DND-41 (cell line): Measurements from ENCODE around the gene KRTAP2-2.

Source experiments
- ATAC-seq: fragments of 200-7000 bp; cut with Tn5 transposase; 3 replicates; pipeline ENCODE4 v1.9.1; 2021; ENCODE audit warnings: low read depth; ENCODE audit not compliant: insufficient read depth
- DNase-seq: peaks from one replicate; pipeline ENCODE4 v3.0.0-alpha.2; 2020
- H2AFZ ChIP-seq: 2 replicates; pipeline ENCODE4 v1.6.0; 2012; ENCODE audit warnings: low read depth, low read length
- H3K27ac ChIP-seq: 2 replicates; pipeline ENCODE4 v1.5.1; 2012; ENCODE audit warnings: low read length, inconsistent platforms
- H3K27me3 ChIP-seq: fragments of 200-600 bp; sonication (generic); 2 replicates; pipeline ENCODE4 v1.6.0; 2012; ENCODE audit warnings: low read length, mild to moderate bottlenecking, inconsistent platforms; ENCODE audit not compliant: insufficient read depth, poor library complexity
- H3K36me3 ChIP-seq: 2 replicates; pipeline ENCODE4 v1.5.1; 2012; ENCODE audit warnings: low read length, inconsistent platforms; ENCODE audit not compliant: insufficient read depth
- H3K4me1 ChIP-seq: 2 replicates; pipeline ENCODE4 v1.5.1; 2012; ENCODE audit warnings: mild to moderate bottlenecking, low read length; ENCODE audit not compliant: insufficient read depth
- H3K4me2 ChIP-seq: 2 replicates; pipeline ENCODE4 v1.6.0; 2012; ENCODE audit warnings: mild to moderate bottlenecking, moderate library complexity, low read length, inconsistent platforms; ENCODE audit not compliant: insufficient read depth
- H3K4me3 ChIP-seq, 2 experiments: fragments of 200-600 bp in 1 of 2; shearing (Covaris generic) in 1 of 2; 2 replicates each; pipeline ENCODE4 v1.5.1; 2012 to 2016; ENCODE audit warnings: inconsistent platforms in 2 of 2, low read length in 2 of 2, mild to moderate bottlenecking in 2 of 2, low read depth in 1 of 2, moderate library complexity in 1 of 2
- H3K79me2 ChIP-seq: 2 replicates; pipeline ENCODE4 v1.6.0; 2012; ENCODE audit warnings: low read length, inconsistent platforms; ENCODE audit not compliant: insufficient read depth
- H3K9ac ChIP-seq: 2 replicates; pipeline ENCODE4 v1.6.0; 2012; ENCODE audit warnings: low read depth, mild to moderate bottlenecking, inconsistent platforms, low read length, moderate library complexity
- H3K9me3 ChIP-seq: 2 replicates; pipeline ENCODE4 v1.5.1; 2012; ENCODE audit warnings: low read length, moderate library complexity, mild to moderate bottlenecking, inconsistent platforms; ENCODE audit not compliant: insufficient read depth, severe bottlenecking
- H4K20me1 ChIP-seq: 2 replicates; pipeline ENCODE4 v1.6.0; 2012; ENCODE audit warnings: low read length; ENCODE audit not compliant: insufficient read depth
- EZH2 ChIP-seq: IDR thresholded peaks from 3 replicates; pipeline ENCODE4 v1.6.1; 2012; ENCODE audit warnings: borderline replicate concordance, low read depth, mild to moderate bottlenecking, moderate library complexity, low read length, inconsistent platforms; ENCODE audit not compliant: severe bottlenecking
- TF ChIP-seq, protein P1 (sequence below): IDR thresholded peaks from 2 replicates; pipeline ENCODE4 v1.5.1; 2012; ENCODE audit warnings: borderline replicate concordance, low read length, moderate library complexity, mild to moderate bottlenecking; ENCODE audit not compliant: poor library complexity, severe bottlenecking; ENCODE audit errors: extremely low read depth

Gene KRTAP2-2

DNA sequence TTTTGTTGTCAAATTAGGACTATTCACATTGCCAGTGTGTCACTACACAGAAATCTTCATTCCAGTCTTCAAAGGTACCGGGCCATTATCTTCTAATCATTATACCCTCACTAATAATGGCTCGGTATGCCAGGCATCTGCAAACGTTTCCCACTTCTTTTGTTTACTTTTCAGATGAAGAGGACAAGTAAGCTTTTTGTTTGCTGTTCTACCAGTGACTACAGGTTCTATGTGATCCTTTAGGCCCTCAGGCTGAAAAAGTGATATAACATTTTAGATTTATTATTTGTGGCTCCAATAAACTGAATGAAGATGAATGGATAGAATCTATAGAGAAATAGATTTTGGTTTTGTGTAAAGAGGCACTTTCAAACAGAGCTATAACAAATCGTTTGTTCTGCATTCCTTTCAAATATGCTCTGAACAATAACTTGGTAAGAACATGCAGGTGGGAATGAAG lies 45.7 kb downstream of the KRTAP2-2 start:
- H3K36me3 ChIP-seq = no peaks in the 10 kb centered on the region
- no peaks in the 10 kb centered on the region for H3K4me1 ChIP-seq
- H3K9ac ChIP-seq = no peak overlapping the region
- DNase-seq (no peak), ATAC-seq (no peak)
- no peaks in the 10 kb centered on the region for H3K79me2 ChIP-seq
- no peak overlapping the region for H3K27ac ChIP-seq
- H3K9me3 ChIP-seq = no peaks in the 10 kb centered on the region
- H2AFZ ChIP-seq = no peak overlapping the region
- no peaks in the 10 kb centered on the region for H4K20me1 ChIP-seq
- H3K4me3 ChIP-seq = no peak overlapping the region
- no peak overlapping the region for H3K4me2 ChIP-seq
- TF ChIP-seq, protein P1, sequence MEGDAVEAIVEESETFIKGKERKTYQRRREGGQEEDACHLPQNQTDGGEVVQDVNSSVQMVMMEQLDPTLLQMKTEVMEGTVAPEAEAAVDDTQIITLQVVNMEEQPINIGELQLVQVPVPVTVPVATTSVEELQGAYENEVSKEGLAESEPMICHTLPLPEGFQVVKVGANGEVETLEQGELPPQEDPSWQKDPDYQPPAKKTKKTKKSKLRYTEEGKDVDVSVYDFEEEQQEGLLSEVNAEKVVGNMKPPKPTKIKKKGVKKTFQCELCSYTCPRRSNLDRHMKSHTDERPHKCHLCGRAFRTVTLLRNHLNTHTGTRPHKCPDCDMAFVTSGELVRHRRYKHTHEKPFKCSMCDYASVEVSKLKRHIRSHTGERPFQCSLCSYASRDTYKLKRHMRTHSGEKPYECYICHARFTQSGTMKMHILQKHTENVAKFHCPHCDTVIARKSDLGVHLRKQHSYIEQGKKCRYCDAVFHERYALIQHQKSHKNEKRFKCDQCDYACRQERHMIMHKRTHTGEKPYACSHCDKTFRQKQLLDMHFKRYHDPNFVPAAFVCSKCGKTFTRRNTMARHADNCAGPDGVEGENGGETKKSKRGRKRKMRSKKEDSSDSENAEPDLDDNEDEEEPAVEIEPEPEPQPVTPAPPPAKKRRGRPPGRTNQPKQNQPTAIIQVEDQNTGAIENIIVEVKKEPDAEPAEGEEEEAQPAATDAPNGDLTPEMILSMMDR = no peak
- TF ChIP-seq EZH2 = no peak
- peaks cover 29% of the 10 kb centered on the region for H3K27me3 ChIP-seq

DNA sequence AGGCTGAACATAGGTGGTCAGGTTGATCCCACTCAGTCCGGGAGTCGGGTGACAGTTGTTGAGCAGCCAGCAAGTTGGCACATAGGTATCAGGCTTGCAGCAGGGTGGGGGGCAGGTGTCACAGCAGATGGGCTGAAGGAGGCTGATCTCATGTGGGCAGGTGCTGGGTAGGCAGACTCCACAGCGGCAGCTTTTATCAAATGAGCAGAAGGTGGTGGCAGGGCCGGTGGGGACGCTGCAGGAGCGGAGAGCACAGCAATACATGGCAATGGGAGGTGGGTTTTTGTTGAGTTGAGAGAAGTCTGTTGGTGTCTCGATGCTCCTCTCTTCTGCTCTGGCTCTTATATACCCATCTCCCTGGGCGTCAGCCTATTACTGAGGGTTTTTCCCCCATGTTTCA lies 46.2 kb downstream of the KRTAP2-2 start, which contains the start of gene KRTAP3-1:
TSS of gene KRTAP3-1 (minus strand) at position 318 of the 400 bp plus-strand sequence. CDS start at position 264, 54 bp downstream.
- no peak within 1 kb of the TSS for H3K4me3 ChIP-seq
- H3K9me3 ChIP-seq = no peaks in the 10 kb centered on the region
- no peaks in the 10 kb centered on the region for H3K4me1 ChIP-seq
- no peaks in the 10 kb centered on the region for H4K20me1 ChIP-seq
- DNase-seq (no peak), ATAC-seq (no peak)
- H2AFZ ChIP-seq = no peak within 1 kb of the TSS
- H3K79me2 ChIP-seq = no peaks in the 10 kb centered on the region
- no peak within 1 kb of the TSS for H3K9ac ChIP-seq
- TF ChIP-seq, protein P1 = no peak
- no peak within 1 kb of the TSS for H3K4me2 ChIP-seq
- no peak within 1 kb of the TSS for H3K27ac ChIP-seq
- H3K27me3 ChIP-seq = peaks cover 30% of the 10 kb centered on the region
- H3K36me3 ChIP-seq = no peaks in the 10 kb centered on the region
